ENCODE data around the gene RARG. TPM values are rescaled to one million over a fixed set of nuclear protein-coding genes. Genes with fewer than 3 reads are reported as not detected.

The RARG gene
- total RNA-seq, 4 donors from 2014 or later, result 15.6 to 26.6 (median 22.9) TPM

GRCh38 chr12:53219956-53220693, 11.9 kb downstream of the RARG start:
- WGBS, 2 donors (ENCODE audit: low coverage in 1 of 2), result 0% methylated on average over 7 to 15 of the region's 53 CpGs
- no peaks in the 10 kb centered on the region for H3K9me3 ChIP-seq
- peak overlapping the region; percentile 7 to 99 (median 96) for H3K27ac ChIP-seq
- TF ChIP-seq CTCF (IDR thresholded peaks at IDR 0.05) (no peak), POLR2AphosphoS5 (IDR thresholded peaks at IDR 0.05) (no peak), POLR2A (IDR thresholded peaks at IDR 0.05) (no peak), EP300 (IDR thresholded peaks at IDR 0.05) (no peak)
- no peaks in the 10 kb centered on the region for H3K27me3 ChIP-seq
- no peak for ATAC-seq
- peak overlapping the region; percentile 62 to 71 for H3K4me3 ChIP-seq
- peaks cover 0 to 14% of the 10 kb centered on the region in 2 donors for H3K36me3 ChIP-seq
- H3K4me1 ChIP-seq, result peaks cover 0 to 97% (median 62%) of the 10 kb centered on the region in 3 donors

GRCh38 chr12:53219292-53219955, 12.6 kb downstream of the RARG start:
- peak overlapping the region; percentile 62 to 71 for H3K4me3 ChIP-seq
- WGBS, 2 donors (ENCODE audit: low coverage in 1 of 2), result 3 to 7% methylated on average over 3 to 21 of the region's 27 CpGs
- no peaks in the 10 kb centered on the region for H3K9me3 ChIP-seq
- peak in 1 of 4 experiments; percentile 2 for TF ChIP-seq CTCF (IDR thresholded peaks at IDR 0.05)
- peak; percentile 24 for TF ChIP-seq POLR2AphosphoS5 (IDR thresholded peaks at IDR 0.05)
- no peak for TF ChIP-seq POLR2A (IDR thresholded peaks at IDR 0.05)
- no peak for TF ChIP-seq EP300 (IDR thresholded peaks at IDR 0.05)
- H3K27me3 ChIP-seq, result no peaks in the 10 kb centered on the region
- ATAC-seq, result no peak
- peak overlapping the region; percentile 7 to 99 (median 96) for H3K27ac ChIP-seq
- peaks cover 0 to 97% (median 55%) of the 10 kb centered on the region in 3 donors for H3K4me1 ChIP-seq
- H3K36me3 ChIP-seq, result peaks cover 0 to 21% of the 10 kb centered on the region in 2 donors

- Histone ChIP-seq H3K4me3 (peak overlapping the region; percentile 62 to 71), H3K27me3 (no peaks in the 10 kb centered on the region), H3K36me3 (peaks cover 0 to 28% of the 10 kb centered on the region in 2 donors), H3K27ac (peak overlapping the region; percentile 7 to 99 (median 96)), H3K9me3 (no peaks in the 10 kb centered on the region), H3K4me1 (peaks cover 0 to 97% (median 50%) of the 10 kb centered on the region in 3 donors)
- 15 to 21% methylated on average over 6 to 8 of the region's 30 CpGs for WGBS, 2 donors (ENCODE audit: low coverage in 1 of 2)
- no peak for ATAC-seq
- TF ChIP-seq EP300 (IDR thresholded peaks at IDR 0.05) (no peak), POLR2AphosphoS5 (IDR thresholded peaks at IDR 0.05) (no peak), CTCF (IDR thresholded peaks at IDR 0.05) (no peak), POLR2A (IDR thresholded peaks at IDR 0.05) (no peak)
These were observed 13.3 kb downstream of the RARG start for GRCh38 chr12:53218551-53219291.

- Histone ChIP-seq H3K9me3 (no peaks in the 10 kb centered on the region), H3K4me1 (peaks cover 0 to 97% (median 46%) of the 10 kb centered on the region in 3 donors), H3K27ac (peak overlapping the region; percentile 7 to 99 (median 96)), H3K36me3 (peaks cover 0 to 36% of the 10 kb centered on the region in 2 donors), H3K27me3 (no peaks in the 10 kb centered on the region), H3K4me3 (peak overlapping the region in 1 of 2 donors; percentile 71)
- no CpG with 5 or more reads among the region's 3 CpGs for WGBS, 2 donors (ENCODE audit: low coverage in 1 of 2)
- no peak for ATAC-seq
- TF ChIP-seq CTCF (IDR thresholded peaks at IDR 0.05), result no peak
- TF ChIP-seq POLR2AphosphoS5 (IDR thresholded peaks at IDR 0.05), result no peak
- TF ChIP-seq EP300 (IDR thresholded peaks at IDR 0.05), result no peak
- TF ChIP-seq POLR2A (IDR thresholded peaks at IDR 0.05), result no peak
These were observed 14.1 kb downstream of the RARG start for GRCh38 chr12:53217931-53218307.
